ENCODE data around the gene SCAMP2.

The SCAMP2 gene

GRCh38 chr15:74837482-74838136, 35.6 kb downstream of the SCAMP2 start:
- no peak for DNase-seq

DNA sequence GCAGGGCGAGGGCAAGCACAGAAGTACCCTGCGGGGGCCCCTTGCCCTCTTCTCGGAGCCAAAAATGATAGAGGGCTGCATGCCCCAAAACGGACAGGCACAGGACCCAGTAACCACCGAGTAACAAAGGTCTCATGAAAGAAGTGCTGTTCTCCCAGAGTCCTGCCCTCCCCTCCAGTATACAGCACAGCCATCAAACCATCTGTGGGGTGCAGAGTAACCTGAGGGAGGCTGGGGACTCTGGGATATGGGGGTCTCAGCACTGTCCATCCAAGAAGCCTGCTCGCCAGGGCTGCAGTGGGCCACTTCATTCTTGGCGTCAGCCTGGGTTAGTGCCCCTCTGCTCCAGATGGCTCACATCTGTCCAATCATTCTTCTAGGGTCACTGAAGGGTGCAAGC, 36.3 kb downstream of the SCAMP2 start:
- DNase-seq = no peak

DNA sequence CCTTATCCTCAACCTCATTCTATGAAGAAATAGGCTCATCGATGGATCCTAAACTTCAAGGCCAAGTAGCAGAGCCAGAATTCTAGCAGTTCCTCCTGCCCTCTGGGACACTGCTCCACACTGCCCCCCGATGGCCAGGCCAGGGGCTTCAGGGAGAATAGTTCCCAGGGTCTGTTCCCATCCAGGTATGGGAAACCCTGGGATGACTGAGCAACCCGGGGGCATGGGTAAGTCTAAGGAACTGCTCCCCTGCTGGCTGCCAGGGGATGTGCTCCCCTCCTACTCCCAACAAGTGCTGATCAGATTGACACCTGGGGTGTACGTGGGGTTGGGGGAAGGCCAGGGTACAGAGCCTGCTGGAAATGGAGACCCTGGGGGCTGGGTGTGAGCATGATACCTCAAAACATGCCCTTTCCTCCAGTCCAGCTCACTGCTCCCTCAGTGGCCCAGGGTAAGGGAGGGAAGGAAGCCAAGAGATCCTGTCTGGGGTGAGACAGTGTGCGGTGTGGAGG, 37.8 kb downstream of the SCAMP2 start:
- DNase-seq = peak; percentile 41

GRCh38 chr15:74833376-74834107, 39.6 kb downstream of the SCAMP2 start:
- DNase-seq = no peak

DNA sequence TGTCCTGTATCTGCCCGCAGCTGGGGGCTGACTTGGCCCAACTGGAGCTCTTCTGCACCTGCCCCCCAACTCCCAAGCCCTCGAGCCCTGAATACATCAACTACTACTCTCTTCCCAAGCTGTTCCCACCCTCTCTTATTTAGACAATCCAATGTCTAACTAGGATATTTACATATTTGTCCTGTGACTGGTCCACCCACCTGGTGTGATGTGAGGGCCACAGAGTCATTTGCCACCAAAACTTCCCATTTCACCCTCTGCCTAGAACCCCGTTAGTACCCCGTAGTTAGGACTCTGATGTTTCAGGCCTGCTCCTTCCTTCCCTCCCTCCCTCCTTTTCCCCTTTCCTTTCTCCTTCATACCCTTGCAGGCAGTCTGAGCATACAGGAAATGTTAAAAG, 40.3 kb downstream of the SCAMP2 start:
- no peak for DNase-seq

DNA sequence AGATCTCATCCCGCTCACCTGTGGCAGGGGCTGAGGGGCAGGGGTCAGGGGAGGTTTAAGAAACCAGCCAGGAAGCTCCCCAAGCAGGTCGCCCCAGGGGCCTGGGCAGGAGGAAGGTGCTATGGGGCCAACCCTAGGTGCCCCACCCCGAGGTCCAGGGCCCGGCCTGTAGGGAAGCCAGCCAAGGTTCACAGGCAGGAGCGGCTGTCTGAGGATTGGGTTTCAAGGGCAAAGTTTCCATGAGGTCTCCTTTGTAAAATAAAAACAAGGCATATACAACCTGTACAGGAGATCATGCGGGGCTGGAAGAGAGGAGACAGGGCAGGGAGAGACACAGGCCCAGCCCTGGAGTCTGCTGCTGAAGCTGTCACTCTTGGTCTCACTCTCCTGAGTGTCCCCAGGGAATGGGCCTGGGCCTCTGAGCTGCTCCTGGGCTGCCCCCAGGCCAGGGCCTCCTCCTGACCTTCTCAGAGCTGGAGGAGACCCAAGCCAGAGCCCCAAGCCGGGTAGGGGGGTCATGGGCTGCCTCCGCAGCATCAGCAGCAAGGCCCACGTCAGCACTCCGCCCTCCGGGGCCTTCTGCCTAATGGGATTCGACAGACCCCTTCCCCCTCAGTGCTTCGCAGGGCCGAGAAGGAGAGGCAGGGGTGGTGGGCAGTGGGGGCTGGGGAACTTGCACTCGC, 41.2 kb downstream of the SCAMP2 start:
- no peak for DNase-seq

- no peak for DNase-seq
Measured at GRCh38 chr15:74830868-74831267, 42.3 kb downstream of the SCAMP2 start.

- no peak for DNase-seq
Measured at GRCh38 chr15:74829991-74830390, 43.2 kb downstream of the SCAMP2 start.

- DNase-seq = peak; percentile 45
Measured at GRCh38 chr15:74829486-74829885, 43.7 kb downstream of the SCAMP2 start.

DNA sequence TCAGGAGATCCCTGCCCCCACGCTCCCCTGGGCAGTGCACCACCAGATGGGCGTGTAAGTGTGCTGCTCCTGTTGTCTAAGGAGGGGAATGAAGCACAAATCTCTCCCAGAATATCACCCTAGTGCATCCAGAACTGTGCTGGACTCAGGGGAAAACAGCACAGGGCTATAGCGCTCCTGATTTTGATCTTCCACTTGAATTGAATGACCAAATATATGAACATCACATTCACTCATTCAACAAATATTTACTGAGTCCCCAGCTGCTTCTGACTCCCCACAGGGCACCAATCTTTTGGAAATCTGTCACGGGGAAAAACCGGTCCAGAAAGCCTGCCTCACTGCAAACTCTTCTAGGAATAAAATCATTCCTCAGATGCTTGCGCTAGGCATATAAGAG, 44.3 kb downstream of the SCAMP2 start:
- DNase-seq = no peak

DNA sequence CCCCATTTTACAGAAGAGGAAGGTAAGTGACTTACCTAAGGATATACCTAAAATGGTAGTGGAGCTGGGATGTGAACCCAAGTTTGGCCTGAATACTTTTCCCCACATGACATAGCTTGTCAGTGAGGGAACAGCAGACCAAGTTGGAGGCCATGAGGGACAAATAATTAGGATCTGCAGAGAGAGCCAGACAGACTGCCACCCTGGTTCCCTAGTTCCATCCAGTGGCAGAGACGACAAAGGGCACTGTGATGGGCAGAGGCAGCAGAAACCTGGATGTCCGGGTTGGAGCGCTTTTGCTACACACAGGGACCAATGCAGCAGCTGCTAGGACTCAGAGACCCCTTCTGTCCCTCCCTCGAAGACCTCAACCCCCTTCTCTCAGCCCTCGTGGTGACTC, 45.6 kb downstream of the SCAMP2 start:
- DNase-seq = no peak

DNA sequence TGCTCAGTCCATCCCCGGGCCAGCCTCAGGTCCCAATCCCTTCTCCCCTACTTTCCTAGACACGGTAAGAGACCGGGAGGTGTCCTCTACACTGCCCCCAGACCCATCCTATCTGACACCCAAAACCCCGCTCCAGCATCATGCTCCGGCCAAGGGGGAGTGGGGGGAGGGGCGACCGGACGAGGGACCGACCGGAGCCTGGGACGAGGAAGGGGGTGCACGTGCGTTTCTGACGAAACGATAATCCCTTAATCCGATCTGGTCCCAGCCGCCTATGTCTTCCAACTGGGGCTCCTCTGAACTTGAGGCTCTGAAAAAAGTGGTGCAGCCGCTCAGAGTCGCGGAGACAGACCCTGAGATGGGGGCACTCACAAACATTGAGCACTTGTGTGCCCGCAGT, 46.2 kb downstream of the SCAMP2 start:
- no peak for DNase-seq

DNA sequence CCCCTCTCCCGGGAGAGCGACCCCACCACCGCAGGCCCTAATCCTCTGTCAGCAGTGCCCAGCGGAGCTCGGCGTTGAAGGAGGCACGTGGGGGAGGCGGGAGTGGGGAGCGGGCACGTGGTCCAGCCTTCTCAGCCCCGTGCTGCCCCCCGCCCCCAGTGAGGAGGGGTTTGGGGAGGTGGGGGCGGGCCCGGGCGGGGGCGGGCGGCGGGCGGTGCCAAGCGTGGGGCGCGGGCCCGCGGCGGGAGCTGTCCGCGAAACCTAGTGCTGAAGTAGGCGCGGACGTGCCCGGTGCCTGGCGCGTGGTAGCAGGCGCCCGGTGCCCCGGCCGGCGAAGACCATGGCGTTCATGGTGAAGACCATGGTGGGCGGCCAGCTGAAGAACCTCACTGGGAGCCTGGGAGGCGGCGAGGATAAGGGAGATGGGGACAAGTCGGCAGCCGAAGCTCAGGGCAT, 46.8 kb downstream of the SCAMP2 start, which contains the start of gene CPLX3:
Gene CPLX3, plus strand, starts transcription at position 264 of the 456 bp plus-strand sequence. Its CDS starts 77 bp downstream, at position 341.
- no peak for DNase-seq

- DNase-seq = no peak
Measured at GRCh38 chr15:74825866-74826265, 47.3 kb downstream of the SCAMP2 start.

GRCh38 chr15:74824976-74825375, 48.2 kb downstream of the SCAMP2 start:
- DNase-seq = no peak

DNA sequence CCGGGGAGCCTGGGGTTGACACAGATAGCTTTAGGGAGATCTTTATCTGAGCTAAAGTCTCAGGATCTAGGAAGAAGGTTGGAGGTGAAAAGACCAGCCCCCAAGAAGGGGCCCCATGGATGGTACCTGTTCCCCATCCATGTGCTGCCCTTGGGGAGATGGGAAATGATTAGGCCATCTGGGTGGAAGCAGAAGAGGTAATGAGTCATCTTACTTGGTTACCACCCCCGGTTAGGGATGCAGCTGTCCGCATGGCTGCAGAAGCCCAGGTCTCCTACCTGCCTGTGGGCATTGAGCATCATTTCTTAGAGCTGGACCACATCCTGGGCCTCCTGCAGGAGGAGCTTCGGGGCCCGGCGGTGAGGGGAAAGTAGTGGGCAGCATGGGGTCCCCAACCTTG, 49.8 kb downstream of the SCAMP2 start:
- no peak for DNase-seq

GRCh38 chr15:74822233-74822632, 50.9 kb downstream of the SCAMP2 start:
- DNase-seq = no peak

DNA sequence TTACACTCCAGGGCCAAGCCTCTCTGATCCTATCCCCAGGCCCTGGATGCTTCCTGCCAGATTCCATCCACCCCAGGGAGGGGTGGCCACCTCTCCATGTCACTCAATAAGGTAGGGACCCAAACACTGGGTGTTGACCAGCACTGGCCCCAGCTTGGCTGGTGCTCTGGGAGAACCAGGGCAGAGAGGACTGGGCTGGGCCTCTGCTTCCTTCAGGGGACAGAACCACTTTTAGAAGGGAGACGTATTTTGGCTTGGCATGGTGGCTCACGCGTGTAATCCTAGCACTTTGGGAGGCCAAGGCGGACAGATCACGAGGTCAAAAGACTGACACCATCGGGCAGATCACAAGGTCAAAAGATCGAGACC, 51.4 kb downstream of the SCAMP2 start:
- DNase-seq = no peak

- no peak for DNase-seq
Measured at GRCh38 chr15:74821091-74821789, 51.9 kb downstream of the SCAMP2 start.

- no peak for DNase-seq
Measured at GRCh38 chr15:74820056-74820455, 53.1 kb downstream of the SCAMP2 start.

DNA sequence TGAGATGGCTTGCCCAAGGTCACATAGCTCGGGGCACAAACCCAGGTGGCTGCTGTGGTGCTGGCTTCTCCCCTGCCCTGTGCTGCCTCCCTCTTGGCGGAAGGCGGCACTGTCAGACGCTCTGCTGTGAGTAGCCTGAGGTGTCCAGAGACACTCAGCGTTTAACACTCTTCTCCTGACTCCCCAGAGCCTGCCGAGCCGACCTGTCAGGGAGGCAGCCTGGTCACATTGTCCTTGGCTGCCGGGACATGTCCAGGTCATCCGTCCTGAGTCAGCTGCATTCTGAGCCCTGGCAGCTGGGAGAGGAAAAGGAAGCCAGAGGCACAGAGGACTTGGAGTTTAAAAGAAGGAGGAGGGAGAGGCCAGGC, 55.8 kb downstream of the SCAMP2 start:
- DNase-seq = peak; percentile 20

GRCh38 chr15:74816624-74817369, 56.4 kb downstream of the SCAMP2 start:
- no peak for DNase-seq

Measured in HCEC 1CT (cell line).